GM18907 (cell line): ENCODE data around the gene COL23A1.
"Not testable (repeated sequence)": the region's sequence is repeated elsewhere in the genome, so short reads cannot be mapped to it uniquely, and the experiment has no call there.

Source experiments
- ATAC-seq: cut with Tn5 transposase; IDR thresholded peaks from one replicate; pipeline ENCODE4 v1.9.1; 2021; ENCODE audit warnings: mild to moderate bottlenecking, moderate library complexity; ENCODE audit not compliant: unreplicated experiment

Gene COL23A1

DNA sequence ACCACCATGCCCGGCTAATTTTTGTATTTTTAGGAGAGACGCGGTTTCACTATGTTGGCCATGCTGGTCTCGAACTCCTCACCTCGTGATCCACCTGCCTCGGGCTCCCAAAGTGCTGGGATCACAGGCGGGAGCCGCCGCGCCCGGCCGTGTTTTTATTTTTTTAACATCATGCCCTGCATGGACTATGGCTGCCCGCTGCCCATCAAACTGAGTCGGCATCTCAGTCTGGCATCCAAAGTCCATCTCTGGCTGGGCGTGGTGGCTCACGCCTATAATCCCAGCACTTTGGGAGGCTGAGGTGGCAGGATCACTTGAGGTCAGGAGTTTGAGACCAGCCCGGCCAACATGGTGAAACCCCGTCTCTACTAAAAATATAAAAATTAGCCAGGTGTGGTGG lies 336.6 kb downstream of the COL23A1 start:
- not testable (repeated sequence) for ATAC-seq

DNA sequence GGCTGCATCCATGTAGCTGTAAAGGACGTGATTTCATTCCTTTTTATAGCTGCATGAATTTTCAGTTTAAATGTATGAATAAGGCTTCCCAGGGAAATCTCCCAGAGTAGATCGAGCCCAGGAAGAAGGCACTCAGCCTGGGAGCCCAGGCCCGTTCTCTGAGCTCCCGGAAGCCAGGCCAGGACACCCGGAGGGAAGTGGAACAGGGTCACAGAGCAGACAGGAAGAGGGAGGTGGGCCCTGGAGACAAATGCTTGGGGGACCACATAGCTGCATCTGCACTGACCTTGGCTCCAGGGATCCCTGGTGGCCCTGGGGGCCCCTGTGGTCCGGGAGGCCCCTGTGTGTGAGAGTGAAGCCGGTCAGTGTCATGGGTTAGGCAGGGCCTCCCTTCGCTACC lies 337.9 kb downstream of the COL23A1 start:
- no peak for ATAC-seq

DNA sequence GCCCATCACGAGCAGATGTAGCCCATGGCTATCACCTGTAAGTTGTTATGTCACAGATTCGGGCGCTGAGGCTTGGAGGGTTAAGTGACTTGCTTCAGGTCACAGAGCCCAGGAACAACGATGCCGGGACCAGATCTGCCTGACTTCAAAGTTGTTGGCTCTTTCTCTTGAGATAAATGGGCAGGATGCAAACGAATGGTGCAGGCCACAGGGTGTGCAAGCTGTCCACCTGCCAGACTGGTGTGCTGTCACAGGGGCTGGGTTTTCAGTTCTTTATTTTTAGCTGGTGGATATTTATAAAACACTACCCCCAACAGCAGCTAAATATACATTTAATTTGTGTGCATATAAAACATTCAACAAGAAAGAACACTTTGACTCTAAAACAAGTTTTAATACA lies 339.9 kb downstream of the COL23A1 start:
- ATAC-seq, result no peak

DNA sequence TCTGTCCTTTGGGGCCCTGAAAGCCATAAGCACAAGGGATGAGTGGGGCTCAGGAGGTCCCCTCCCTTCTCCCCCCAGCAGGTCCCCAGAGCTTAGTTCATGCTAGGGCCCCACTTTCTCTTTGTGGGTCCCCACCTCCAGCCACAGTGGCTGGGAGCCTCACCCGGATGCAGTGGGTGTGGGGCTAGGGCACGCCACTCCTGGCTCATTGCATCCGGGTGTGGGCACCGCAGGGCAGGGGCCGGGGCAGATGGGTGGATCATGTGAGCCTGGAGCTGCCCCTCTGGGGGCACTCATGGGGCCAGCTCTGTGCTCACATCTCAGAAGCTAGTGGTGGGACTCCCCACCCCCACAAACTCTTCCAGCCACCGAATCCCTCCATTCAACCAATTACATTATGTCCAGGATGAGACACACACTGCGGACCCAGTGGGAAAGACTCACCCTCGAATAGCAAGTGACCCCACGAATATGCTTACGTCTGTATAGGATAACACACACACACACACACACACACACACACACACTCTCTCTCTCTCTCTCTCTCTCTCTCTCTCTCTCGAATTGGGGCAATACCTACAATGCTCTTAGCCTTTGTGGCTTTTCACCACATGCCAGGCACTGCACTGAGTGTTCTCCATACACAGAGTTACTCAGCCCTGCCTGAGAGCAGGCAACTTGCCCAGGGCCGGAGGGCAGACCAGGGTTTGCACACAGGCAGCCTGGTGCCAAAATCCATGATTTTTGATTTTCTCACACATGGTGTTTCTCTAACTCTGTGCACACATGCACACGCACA lies 340.8 kb downstream of the COL23A1 start:
- no peak for ATAC-seq

DNA sequence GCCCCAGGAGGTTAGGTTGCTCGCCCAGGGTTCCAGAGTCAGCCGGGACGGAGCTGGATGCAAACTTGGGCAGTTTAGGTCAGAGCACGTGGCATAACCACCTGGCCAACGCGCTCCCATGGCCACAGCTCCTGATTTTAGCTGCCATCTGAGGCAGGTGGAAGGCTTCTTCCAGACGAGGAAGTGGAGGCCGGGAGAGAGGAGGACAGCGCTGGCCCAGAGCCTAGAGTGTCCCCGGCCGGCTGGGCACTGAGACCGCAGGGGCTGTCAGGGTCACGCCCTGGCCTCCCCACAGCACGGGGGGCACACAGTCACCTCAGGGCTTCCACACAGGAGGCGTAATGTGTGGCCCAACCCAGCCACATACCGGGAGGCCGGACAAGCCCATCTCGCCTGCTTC lies 341.4 kb downstream of the COL23A1 start:
- no peak for ATAC-seq

DNA sequence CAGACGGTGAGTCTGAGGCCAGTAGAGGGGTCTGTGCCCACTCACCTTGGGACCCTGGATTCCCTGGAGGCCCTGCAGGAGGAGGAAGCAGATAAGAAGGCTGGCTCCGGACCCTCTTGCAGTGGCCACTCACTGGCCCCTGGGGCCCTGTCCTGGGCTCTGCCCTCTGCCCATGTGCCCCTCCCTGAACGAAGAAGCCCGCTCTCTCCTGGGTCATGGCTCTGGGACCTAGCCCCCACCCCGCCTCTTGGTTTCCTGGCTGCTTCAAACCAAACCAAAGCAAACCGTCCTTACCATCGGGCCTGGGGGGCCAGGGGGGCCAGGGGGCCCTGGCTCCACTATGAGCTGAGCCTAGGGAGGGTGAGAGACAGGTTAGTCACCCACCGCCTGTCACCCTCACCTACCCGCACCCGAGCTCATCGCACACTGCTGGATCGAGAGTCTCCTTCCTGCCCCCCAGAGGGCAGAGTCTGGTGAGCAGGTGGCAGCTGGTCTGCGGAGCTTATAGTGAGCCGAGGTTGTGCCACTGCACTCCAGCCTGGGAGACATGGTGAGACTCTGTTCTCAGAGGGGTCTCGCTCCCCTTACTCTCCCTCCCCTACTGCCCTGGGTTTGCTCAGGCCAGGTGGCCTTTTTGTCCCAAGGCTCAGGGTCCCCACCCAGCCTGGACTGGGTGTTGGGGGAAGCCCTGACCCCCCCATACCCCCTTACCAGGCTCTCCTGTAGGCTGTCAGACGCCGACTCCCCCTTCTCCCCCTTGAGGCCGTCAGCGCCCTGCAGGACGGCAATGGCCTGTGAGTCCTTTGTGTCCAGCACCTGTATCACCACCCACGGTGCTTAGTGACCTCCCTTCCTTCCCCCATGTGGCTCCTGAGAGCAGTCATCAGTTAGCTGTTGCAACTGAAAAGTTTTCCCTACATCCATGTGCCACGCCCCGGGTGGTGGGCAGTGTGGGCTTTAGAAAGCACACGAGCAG lies 342.4 kb downstream of the COL23A1 start:
- ATAC-seq, result no peak

DNA sequence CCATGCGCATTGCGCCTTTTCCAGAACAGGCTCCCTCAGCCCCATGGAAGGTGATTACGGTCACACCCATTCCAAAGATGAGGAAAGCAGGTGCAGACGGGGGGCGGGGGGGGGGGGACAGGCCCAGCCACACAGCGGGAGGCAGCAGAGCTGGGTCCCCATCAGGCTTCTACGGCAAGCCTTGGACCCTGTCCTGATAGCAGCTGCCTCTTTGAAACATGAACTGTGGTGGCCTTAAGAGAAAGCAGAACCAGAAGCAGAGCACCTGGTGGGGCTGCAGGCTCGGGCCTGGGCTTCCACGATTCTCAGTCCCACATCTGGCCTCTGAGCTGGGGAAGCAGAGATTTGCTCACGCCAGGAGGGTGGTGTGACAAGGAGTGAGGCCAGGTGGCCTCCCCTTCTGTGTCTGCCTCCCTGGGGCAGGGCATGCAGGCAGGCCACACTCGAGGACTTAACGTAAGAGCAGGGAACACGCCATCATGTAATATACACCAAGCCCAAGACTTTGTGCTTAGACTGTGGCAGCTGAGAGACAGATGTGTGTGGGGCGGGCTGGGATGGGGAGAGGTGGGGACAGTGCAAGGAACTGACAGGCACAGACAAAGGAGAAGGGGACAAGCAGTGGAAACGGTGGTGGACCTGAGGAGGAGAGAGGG lies 343.4 kb downstream of the COL23A1 start:
- ATAC-seq, result no peak

DNA sequence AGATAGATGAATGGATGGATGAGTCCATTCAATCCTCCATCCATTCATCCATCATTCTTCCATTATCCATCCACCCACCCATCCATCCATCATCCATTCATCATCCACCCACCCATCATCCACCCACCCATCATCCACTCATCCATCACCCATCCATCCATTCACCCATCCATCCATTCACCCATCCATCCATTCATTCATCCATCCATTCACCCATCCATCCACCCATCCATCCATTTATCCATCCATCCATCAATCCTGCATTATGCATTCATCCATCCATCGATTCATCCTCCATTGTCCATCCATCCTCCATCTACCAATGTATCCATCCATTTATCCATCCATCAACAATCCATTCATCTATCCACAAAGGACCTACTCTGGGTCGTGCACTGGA lies 344.8 kb downstream of the COL23A1 start:
- no peak for ATAC-seq

DNA sequence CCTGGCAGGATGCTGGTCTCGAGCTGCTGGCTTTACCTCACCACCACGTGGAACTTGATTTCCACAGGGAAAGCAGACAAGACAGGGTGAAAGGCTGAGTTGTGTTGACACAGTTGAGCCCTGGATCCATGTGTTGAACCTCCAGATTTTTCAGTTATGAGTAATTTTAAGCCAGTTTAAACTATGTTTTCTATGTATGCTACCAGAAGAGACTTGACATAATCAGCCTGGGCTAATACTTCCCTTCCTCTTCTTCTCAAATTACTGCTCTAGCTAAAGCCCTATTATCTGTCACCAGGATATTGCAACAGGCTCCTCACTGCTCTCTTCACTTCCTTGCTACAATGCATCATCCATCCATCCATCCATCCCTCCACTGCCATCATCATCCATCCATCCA lies 345.6 kb downstream of the COL23A1 start:
- ATAC-seq, result no peak

DNA sequence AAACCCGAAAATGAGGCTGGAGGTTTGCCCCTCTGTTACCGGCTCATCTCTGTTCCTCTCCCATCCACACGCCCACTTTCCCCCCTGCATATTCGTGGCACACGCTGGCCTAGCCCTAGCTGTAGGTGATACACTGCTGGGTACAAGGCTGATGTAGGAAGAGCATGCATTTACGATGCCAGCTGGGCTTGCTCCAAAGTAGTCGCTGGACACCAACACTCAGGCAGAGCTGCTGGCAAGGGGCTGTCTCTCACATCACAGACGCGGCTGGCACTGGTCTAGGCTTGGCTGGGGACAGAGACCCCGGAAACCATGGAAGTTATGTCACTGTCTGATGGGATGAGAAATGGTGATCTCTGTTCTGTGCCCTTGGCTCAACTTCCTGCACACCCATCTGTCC lies 347.8 kb downstream of the COL23A1 start:
- no peak for ATAC-seq

DNA sequence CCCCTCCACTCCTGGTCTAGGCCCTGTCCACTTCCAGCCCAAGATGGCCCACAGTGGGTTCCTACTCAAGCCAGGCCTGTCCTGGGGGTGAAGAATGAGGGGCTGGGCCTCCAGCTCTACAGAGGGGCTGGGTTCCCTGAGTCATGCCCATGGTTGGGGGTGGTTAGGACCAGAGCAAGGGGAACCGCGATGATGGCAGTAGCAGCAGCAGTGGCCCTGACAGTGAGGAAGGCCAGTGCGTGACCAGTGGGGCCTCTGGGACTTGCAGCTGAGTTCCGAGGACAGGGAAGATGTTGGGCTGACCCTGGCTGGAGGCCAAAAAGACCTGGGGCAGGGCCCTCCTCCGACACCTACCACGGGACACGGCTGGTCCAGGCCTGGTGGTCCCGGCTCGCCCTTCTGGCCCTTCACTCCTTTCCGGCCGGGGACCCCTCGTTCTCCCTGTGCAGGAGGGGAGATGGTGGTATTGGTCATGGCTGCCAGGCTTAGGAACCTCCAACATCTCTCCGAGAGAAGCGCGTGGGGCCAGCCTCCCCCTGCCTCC lies 348.4 kb downstream of the COL23A1 start:
- no peak for ATAC-seq

DNA sequence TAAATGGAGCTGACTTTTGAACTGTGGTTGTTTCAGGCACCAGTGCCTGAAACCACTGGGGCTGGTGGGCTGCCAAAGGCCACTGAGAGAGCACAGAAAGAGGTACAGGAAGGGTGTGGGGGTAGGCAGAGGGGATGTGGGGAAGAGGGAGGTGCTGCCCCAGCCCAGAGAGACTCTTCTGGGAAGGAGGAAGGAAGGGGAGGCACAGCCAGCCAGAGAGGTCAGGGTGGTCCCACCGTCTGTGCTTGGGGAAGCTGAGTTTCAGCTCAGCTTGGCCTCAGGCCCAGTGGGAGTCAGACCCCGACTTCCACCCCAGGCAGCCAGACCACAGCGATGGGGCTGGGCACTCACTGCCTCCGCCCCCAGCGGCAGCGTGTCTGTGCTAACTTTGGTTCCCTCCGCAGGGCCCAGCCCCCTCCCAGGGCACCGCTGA lies 348.9 kb downstream of the COL23A1 start:
- ATAC-seq, result no peak

DNA sequence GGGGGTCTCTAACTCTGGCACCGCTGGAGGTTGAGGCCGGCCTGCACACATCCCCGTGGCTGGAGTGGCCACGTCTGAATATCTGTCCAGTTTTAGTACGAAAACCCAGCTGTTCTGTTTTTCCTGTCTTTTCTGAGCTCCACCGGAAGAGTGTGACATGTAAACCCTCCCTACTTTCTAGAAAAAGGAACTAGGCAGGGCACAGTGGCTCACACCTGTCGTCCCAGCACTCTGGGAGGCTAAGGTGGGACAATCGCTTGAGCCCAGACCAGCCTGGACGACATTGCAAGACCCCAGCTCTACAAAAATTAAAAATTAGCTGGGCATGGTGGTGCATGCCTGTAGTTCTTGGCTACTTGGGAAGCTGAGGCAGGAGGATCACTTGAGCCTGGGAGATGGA lies 349.4 kb downstream of the COL23A1 start:
- ATAC-seq, result no peak

DNA sequence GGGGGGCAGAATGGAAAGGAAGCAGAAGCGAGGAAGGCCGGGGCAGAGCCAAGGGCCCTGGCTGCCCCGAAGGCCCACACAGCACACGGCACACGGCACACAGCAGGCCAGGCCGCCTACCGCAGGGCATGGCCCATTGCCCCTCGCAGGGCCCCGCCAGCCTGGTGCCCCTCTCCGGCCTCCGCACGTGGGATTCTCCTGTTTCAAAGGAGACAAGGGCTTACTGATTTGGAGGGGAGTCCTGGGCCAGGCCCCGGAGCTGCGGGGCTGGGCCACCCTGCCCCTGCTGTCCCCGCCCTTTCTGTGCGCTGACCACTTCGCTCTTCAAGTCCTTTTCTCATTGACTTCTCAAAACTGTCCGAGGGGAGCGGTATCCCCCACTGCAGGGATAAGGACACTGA lies 349.9 kb downstream of the COL23A1 start:
- ATAC-seq, result no peak

DNA sequence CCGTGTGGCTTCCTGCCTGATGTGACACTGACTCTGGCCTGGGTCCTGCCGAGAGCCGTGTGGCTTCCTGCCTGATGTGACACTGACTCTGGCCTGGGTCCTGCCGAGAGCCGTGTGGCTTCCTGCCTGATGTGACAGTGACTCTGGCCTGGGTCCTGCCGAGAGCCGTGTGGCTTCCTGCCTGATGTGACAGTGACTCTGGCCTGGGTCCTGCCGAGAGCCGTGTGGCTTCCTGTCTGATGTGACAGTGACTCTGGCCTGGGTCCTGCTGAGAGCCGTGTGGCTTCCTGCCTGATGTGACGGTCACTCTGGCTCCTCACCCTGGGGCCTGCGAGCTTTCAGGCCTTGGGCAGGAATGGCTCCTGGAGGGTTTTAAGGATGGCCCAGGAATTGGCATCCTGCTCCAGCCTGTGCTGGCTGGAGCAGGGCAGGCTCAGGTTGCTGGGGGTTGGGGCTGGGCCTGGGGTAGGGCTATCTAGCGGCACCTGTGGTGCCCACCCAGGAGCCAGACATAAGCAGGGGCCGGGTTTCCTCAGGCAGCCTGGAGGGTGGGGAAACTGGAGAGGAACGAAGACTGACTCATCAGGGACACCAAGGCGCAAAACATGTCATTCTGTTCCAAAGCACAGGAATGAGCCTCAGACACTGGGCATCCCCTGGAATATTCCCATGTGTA lies 350.4 kb downstream of the COL23A1 start:
- not testable (repeated sequence) for ATAC-seq

DNA sequence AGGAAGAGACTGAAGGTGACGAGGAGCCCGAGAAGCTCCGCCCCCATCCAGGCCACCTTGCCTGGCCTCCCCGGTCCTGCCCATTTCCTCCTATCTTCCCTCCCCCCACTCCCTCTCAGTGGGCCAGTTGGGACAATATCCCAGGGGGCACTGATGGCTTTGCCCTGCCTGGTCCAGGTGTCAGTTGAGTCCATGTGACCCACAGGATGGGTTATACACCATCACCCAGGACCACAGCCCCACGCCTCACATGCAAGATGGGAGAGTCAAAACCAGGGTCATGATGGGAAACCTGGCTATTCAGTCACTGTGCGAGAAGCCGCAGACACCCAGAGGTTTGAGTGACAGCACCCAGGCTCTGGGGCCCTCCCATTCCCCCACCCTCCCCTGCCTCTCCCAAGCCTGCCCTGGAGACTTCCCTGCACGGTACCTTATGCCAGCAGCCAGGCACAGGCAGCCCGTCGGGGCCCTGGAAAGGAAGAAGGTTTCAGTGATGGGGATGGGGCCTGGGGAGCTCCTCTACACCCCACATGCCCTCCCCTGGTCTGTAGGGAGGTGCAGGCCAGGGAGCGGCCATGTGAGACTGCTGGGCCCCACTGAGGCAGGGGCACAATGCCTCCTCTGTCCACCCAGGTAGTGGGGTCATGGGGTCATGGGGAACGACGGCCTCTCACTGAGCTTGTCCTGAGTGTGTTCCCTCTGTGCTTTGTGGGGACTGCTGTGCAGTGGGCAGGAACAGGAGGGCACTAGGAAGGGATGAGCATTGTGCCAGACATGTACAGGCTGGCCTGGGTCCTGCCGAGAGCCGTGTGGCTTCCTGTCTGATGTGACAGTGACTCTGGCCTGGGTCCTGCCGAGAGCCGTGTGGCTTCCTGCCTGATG lies 351.2 kb downstream of the COL23A1 start:
- ATAC-seq, result no peak

DNA sequence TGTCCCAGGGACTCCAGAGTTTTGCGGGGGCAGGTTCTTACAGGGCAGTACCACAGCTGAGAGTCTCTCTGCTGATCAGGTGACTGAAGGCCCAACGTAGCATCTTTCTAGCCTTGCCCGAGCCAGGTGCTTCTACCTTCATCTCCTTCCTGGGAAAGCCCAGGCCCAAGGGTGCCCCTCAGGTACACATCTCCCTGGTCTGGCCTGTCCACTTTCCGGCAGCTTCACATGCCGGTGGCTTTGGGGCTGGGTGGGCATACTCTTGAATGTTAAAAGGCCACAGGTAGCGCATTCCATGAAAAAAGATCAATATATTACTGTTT lies 351.9 kb downstream of the COL23A1 start:
- ATAC-seq, result no peak

DNA sequence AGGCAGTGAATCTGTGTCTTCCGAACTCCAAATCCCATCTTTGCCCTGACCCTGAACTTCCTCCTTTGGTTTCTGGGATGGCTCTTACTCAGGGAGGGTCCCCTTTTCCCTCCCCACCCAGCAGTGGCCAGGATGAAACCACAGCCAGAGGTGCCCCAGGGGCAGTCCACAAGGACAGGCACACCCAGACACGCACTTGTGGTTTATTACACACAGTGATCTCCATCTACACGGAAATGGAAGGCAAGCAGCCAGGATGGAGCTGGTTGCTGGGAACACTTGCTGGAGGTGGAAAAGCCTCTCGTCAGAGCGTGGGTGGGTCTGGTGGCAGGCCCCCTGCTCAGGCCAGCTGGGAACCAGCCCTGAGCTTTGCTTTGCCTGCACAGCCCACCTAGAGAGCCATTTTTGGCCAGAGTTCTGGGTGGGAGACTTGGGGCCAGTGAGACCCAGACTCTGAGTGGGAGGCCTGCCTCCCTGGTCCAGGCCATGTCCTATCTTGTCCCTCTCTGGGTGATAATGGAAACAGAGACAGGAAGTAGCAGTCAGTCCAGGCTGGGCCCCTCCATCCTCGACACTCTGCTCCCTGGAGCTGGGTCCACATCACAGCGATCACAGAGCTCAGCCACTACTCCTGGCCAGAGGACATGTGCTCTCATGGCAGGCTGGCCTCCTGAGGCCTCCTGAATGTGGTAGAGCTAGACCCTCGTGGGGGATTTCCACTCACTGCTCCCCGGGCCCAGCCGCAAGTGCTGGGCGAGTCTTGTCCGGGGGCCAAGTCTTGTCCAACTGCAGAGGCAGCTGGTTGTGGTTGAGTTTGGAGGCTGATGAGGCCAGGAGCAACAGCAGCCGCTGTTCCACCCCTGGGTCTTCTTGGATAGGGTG lies 352.5 kb downstream of the COL23A1 start:
- no peak for ATAC-seq

DNA sequence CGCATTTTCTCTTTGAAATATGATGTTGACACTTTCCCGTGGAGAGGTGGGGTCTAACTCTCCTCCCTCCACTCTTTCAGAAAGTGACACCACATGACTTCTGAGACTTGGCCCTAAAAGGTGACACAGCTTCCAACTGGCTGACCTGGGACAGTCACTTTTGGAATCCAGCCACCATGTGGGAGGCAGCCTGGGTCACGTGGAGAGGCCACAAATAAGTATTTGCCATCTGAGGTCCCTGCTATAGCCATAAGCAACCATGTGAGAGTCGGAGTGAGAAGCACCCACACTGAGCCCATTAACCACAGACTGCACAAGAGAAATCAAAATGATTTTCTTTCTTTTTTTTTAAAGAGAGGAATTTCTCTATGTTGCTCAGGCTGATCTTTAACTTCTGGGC lies 353.5 kb downstream of the COL23A1 start:
- ATAC-seq, result no peak
